IMR-90 (cell line): ENCODE data around the gene PIWIL4. TPM values are rescaled to one million over a fixed set of nuclear protein-coding genes. Genes with fewer than 3 reads are reported as not detected.

Experiments
- ATAC-seq: fragments of 200-7000 bp; cut with Tn5 transposase; 2 replicates; pipeline ENCODE4 v1.9.1; 2020; ENCODE audit warnings: low read depth, mild to moderate bottlenecking, moderate library complexity
- BruUV-seq: library from RNA; stranded (reverse); fragments of 400-500 nt; replicated peaks from 2 replicates; lab custom pipeline; 2021; lab: Mats Ljungman, UMichigan
- CTCF ChIA-PET: fragments of 300-600 bp; formaldehyde crosslinking; extraction: SDS; loops from one replicate; lab custom pipeline; 2021; ENCODE audit warnings: antibody characterized with exemption; lab: Yijun Ruan, JAX
- POLR2A ChIA-PET: fragments of 300-600 bp; sonication (Branson Sonifier 250); formaldehyde crosslinking; loops from one replicate; lab custom pipeline; 2022; ENCODE audit warnings: antibody characterized with exemption; ENCODE audit not compliant: unreplicated experiment; lab: Charles Lee
- DNase-seq: peaks from one replicate; pipeline ENCODE4 v3.0.0; 2013
- H2AFZ ChIP-seq: replicated peaks from 2 replicates; pipeline ENCODE3; 2013; ENCODE audit warnings: low read length, mild to moderate bottlenecking; ENCODE audit not compliant: poor library complexity
- H2AK5ac ChIP-seq: 2 replicates; pipeline ENCODE4 v1.6.1; 2013; ENCODE audit warnings: low read depth, low read length, inconsistent platforms
- H2AK9ac ChIP-seq: replicated peaks from 2 replicates; pipeline ENCODE3; 2013; ENCODE audit warnings: mild to moderate bottlenecking, low read depth, low read length, moderate library complexity; ENCODE audit not compliant: poor library complexity
- H2BK120ac ChIP-seq: 2 replicates; pipeline ENCODE4 v1.6.1; 2013; ENCODE audit warnings: low read depth, low read length, inconsistent platforms
- H2BK15ac ChIP-seq: 3 replicates; pipeline ENCODE4 v1.6.1; 2013; ENCODE audit warnings: low read depth, low read length, inconsistent platforms
- H2BK20ac ChIP-seq: 2 replicates; pipeline ENCODE4 v1.6.1; 2013; ENCODE audit warnings: low read depth, mild to moderate bottlenecking, inconsistent platforms, low read length, moderate library complexity
- H2BK5ac ChIP-seq: 2 replicates; pipeline ENCODE4 v1.6.1; 2013; ENCODE audit warnings: mild to moderate bottlenecking, low read depth, low read length, inconsistent platforms; ENCODE audit not compliant: poor library complexity, severe bottlenecking
- H3K14ac ChIP-seq: replicated peaks from 2 replicates; pipeline ENCODE4 v1.6.1; 2013; ENCODE audit warnings: low read depth, low read length, inconsistent platforms
- H3K18ac ChIP-seq: 2 replicates; pipeline ENCODE4 v1.6.1; 2013; ENCODE audit warnings: low read depth, low read length, control low read depth
- H3K23ac ChIP-seq: 2 replicates; pipeline ENCODE4 v1.6.1; 2013; ENCODE audit warnings: low read depth, low read length, inconsistent platforms
- H3K27ac ChIP-seq: 2 replicates; pipeline ENCODE4 v1.5.1; 2013; ENCODE audit warnings: mild to moderate bottlenecking, control low read depth, low read length; ENCODE audit not compliant: insufficient read depth
- H3K27me3 ChIP-seq: 2 replicates; pipeline ENCODE4 v1.6.1; 2013; ENCODE audit warnings: low read length; ENCODE audit not compliant: control insufficient read depth, insufficient read depth
- H3K36me3 ChIP-seq: 2 replicates; pipeline ENCODE4 v1.6.1; 2013; ENCODE audit warnings: low read length, mixed read lengths; ENCODE audit not compliant: control insufficient read depth, insufficient read depth
- H3K4ac ChIP-seq: 2 replicates; pipeline ENCODE4 v1.6.1; 2013; ENCODE audit warnings: low read depth, low read length, inconsistent platforms
- H3K4me1 ChIP-seq: 2 replicates; pipeline ENCODE4 v1.6.1; 2013; ENCODE audit warnings: low read length, mixed read lengths; ENCODE audit not compliant: control insufficient read depth, insufficient read depth
- H3K4me2 ChIP-seq: 2 replicates; pipeline ENCODE4 v1.6.1; 2013; ENCODE audit warnings: low read depth, mild to moderate bottlenecking, control low read depth, low read length, moderate library complexity
- H3K4me3 ChIP-seq: 2 replicates; pipeline ENCODE4 v1.5.1; 2013; ENCODE audit warnings: low read depth, mild to moderate bottlenecking, control low read depth, low read length, moderate library complexity; ENCODE audit not compliant: insufficient read depth
- H3K56ac ChIP-seq: 2 replicates; pipeline ENCODE4 v1.6.1; 2013; ENCODE audit warnings: low read length, inconsistent platforms; ENCODE audit not compliant: insufficient read depth; ENCODE audit errors: extremely low read depth
- H3K79me1 ChIP-seq, 2 experiments: 2 replicates each; pipeline ENCODE4 v1.6.1; 2013; ENCODE audit warnings: low read length in 2 of 2, inconsistent platforms in 1 of 2, low read depth in 1 of 2
- H3K9ac ChIP-seq: 2 replicates; pipeline ENCODE4 v1.6.1; 2013; ENCODE audit warnings: low read depth, low read length, control low read depth
- H3K9me1 ChIP-seq: 2 replicates; pipeline ENCODE4 v1.6.1; 2013; ENCODE audit warnings: low read length, inconsistent platforms; ENCODE audit not compliant: insufficient read depth
- H3K9me3 ChIP-seq: 2 replicates; pipeline ENCODE4 v1.6.1; 2013; ENCODE audit warnings: low read length; ENCODE audit not compliant: control insufficient read depth, insufficient read depth
- H4K20me1 ChIP-seq: 2 replicates; pipeline ENCODE4 v1.6.1; 2013; ENCODE audit warnings: low read length, inconsistent platforms; ENCODE audit not compliant: insufficient read depth
- H4K5ac ChIP-seq: 2 replicates; pipeline ENCODE4 v1.6.1; 2013; ENCODE audit warnings: mild to moderate bottlenecking, low read depth, low read length, control low read depth
- H4K8ac ChIP-seq, 2 experiments: 2 replicates each; pipeline ENCODE4 v1.6.1; 2013; ENCODE audit warnings: low read depth in 2 of 2, low read length in 2 of 2, control low read depth in 1 of 2, inconsistent platforms in 1 of 2
- H4K91ac ChIP-seq: 2 replicates; pipeline ENCODE4 v1.6.1; 2013; ENCODE audit warnings: low read depth, low read length, inconsistent platforms; ENCODE audit not compliant: insufficient read depth
- BHLHE40 ChIP-seq: fragments of 150-350 bp; IDR thresholded peaks from 2 replicates; pipeline ENCODE4 v1.6.1; 2016; ENCODE audit warnings: mild to moderate bottlenecking, low read depth, low read length
- CEBPB ChIP-seq: IDR thresholded peaks from 2 replicates; pipeline ENCODE4 v1.6.1; 2012; ENCODE audit warnings: low read depth, low read length, improper control_type of control experiment
- CHD1 ChIP-seq: IDR thresholded peaks from 2 replicates; pipeline ENCODE4 v1.6.1; 2012; ENCODE audit warnings: low read depth, low read length, improper control_type of control experiment
- ELK1 ChIP-seq: fragments of 150-350 bp; IDR thresholded peaks from 2 replicates; pipeline ENCODE4 v1.6.1; 2016; ENCODE audit warnings: low read depth, mild to moderate bottlenecking, low read length, moderate library complexity, borderline replicate concordance
- FOS ChIP-seq: fragments of 150-350 bp; IDR thresholded peaks from 2 replicates; pipeline ENCODE4 v1.6.1; 2016; ENCODE audit warnings: low read depth, low read length
- MAFK ChIP-seq: IDR thresholded peaks from 2 replicates; pipeline ENCODE4 v1.6.1; 2012; ENCODE audit warnings: low read depth, low read length, improper control_type of control experiment
- MAZ ChIP-seq: IDR thresholded peaks from 2 replicates; pipeline ENCODE4 v1.6.1; 2012; ENCODE audit warnings: low read depth, mild to moderate bottlenecking, low read length, improper control_type of control experiment, moderate library complexity, borderline replicate concordance
- MXI1 ChIP-seq: IDR thresholded peaks from 2 replicates; pipeline ENCODE4 v1.6.1; 2012; ENCODE audit warnings: low read depth, mild to moderate bottlenecking, low read length, moderate library complexity, borderline replicate concordance
- RAD21 ChIP-seq: IDR thresholded peaks from 2 replicates; pipeline ENCODE4 v1.6.1; 2012; ENCODE audit warnings: low read length, improper control_type of control experiment
- RCOR1 ChIP-seq: IDR thresholded peaks from 2 replicates; pipeline ENCODE4 v1.6.1; 2012; ENCODE audit warnings: mild to moderate bottlenecking, low read length, improper control_type of control experiment; ENCODE audit not compliant: insufficient replicate concordance
- RFX5 ChIP-seq: IDR thresholded peaks from 2 replicates; pipeline ENCODE4 v1.8.0; 2012; ENCODE audit warnings: low read depth, mild to moderate bottlenecking, low read length, moderate library complexity
- SMC3 ChIP-seq: fragments of 150-350 bp; IDR thresholded peaks from 2 replicates; pipeline ENCODE4 v1.6.1; 2016; ENCODE audit warnings: low read depth, mild to moderate bottlenecking, antibody characterized with exemption, low read length, moderate library complexity
- USF2 ChIP-seq: fragments of 150-350 bp; IDR thresholded peaks from 2 replicates; pipeline ENCODE4 v1.6.1; 2017; ENCODE audit warnings: mild to moderate bottlenecking, antibody characterized with exemption, low read length, low read depth
- WGBS, 2 experiments: methylation state at CpG; one replicate each; pipeline versions ENCODE4 v1.1.5 to v1.1.7; 2013; ENCODE audit warnings: missing lambda C conversion rate in 2 of 2; ENCODE audit not compliant: insufficient read length in 1 of 2; ENCODE audit errors: extremely low coverage in 2 of 2; 5-methylcytosine and 5-hydroxymethylcytosine counted together
- dilution Hi-C: fragments of 300-500 bp; cut with HindIII; formaldehyde crosslinking; loops from one replicate; pipeline ENCODE4 v1.14.3; 2018; ENCODE audit warnings: low sequenced_read_pairs; ENCODE audit not compliant: unreplicated experiment
- in situ Hi-C: fragments of 300-500 bp; cut with MboI; formaldehyde crosslinking; loops from 3 replicates; pipeline ENCODE4 v1.14.3; 2019; ENCODE audit warnings: low sequenced_read_pairs, inconsistent platforms, mixed read lengths
- intact Hi-C: fragments of 100-400 bp; cut with micrococcal nuclease; formaldehyde crosslinking; loops from 2 replicates; pipeline ENCODE4 v1.10.0; 2022
- polyA plus RNA-seq, 3 experiments: library from polyadenylated mRNA; depleted of rRNA; stranded (reverse); fragments of >200 nt; gene quantifications; 2 replicates each; pipeline ENCODE4 v1.2.3, GENCODE V29; 2012; ENCODE audit warnings: low replicate concordance in 1 of 3
- total RNA-seq: library from RNA; depleted of rRNA; stranded (reverse); fragments of >200 nt; gene quantifications from 2 replicates; pipeline ENCODE4 v1.2.3, GENCODE V29; 2012

The PIWIL4 gene
- total and polyA plus RNA-seq, 2 of the 4 experiments (the other 2 are of a cell fraction) = 0.72 to 1.3 TPM

- Histone ChIP-seq H4K20me1 (no peaks in the 10 kb centered on the region), H3K4ac (no peak overlapping the region), H3K9ac (no peak overlapping the region), H3K79me1 (no peaks in the 10 kb centered on the region), H3K4me1 (peaks cover 2% of the 10 kb centered on the region), H2BK5ac (no peak overlapping the region), H4K8ac (no peak overlapping the region), H2BK15ac (no peak overlapping the region), H4K5ac (no peak overlapping the region), H3K27ac (no peak overlapping the region), H3K14ac (no peak overlapping the region), H3K36me3 (no peaks in the 10 kb centered on the region), H3K9me3 (no peaks in the 10 kb centered on the region), H3K27me3 (peaks cover 8% of the 10 kb centered on the region; the same call in 1 of the 2 replicates), H3K4me2 (no peak overlapping the region), H3K56ac (no peak overlapping the region), H2AK9ac (no peak overlapping the region), H2AFZ (no peak overlapping the region), H3K4me3 (no peak overlapping the region), H2BK20ac (no peak overlapping the region), H3K9me1 (no peaks in the 10 kb centered on the region), H3K23ac (no peak overlapping the region), H2BK120ac (no peak overlapping the region), H3K18ac (no peak overlapping the region), H4K91ac (no peak overlapping the region), H2AK5ac (no peak overlapping the region)
- ChIA-PET CTCF (interaction anchor here (1.5 kb wide), 1 partner anchor 12 kb away, joined by 3 read pairs; no protein-coding TSS in a partner anchor), POLR2A (no interaction called here)
- dilution Hi-C loops (no loop called here), in situ Hi-C loops (no loop called here), intact Hi-C loops (no loop called here)
- no TSS peak for BruUV-seq
- no peak for TF ChIP-seq MAZ
- TF ChIP-seq MXI1 = no peak
- no peak for TF ChIP-seq ELK1
- no peak for TF ChIP-seq RFX5
- no peak for TF ChIP-seq USF2
- no peak for TF ChIP-seq FOS
- no peak for TF ChIP-seq RCOR1
- no peak for TF ChIP-seq BHLHE40
- no peak for TF ChIP-seq SMC3
- no peak for TF ChIP-seq CHD1
- no peak for TF ChIP-seq CEBPB
- no peak for TF ChIP-seq MAFK
- no peak for TF ChIP-seq RAD21
- no CpG with 5 or more reads among the region's 5 CpGs for WGBS, 2 experiments
- no peak for DNase-seq
- no peak for ATAC-seq
Measured at GRCh38 chr11:94586546-94586945, 19.4 kb downstream of the PIWIL4 start.
